Coronary artery (tissue), 2 donors: ENCODE data around the gene KLHL42.

ENCODE experiments used
- DNase-seq: peaks from one replicate; pipeline ENCODE4 v3.0.0-alpha.2; 2017; ENCODE audit warnings: low spot score
- H3K27ac ChIP-seq, 2 donors: fragments of 200-600 bp; sonication (generic); one replicate each; pipeline ENCODE4 v1.5.1; 2016 to 2019
- H3K4me3 ChIP-seq: fragments of 200-600 bp; sonication (generic); 2 replicates; pipeline ENCODE4 v1.5.1; 2016; ENCODE audit warnings: mild to moderate bottlenecking, moderate library complexity
- CTCF ChIP-seq: fragments of 200-600 bp; sonication (generic); IDR thresholded peaks from one replicate; pipeline ENCODE4 v1.5.1; 2019; ENCODE audit warnings: antibody characterized with exemption

KLHL42 gene

GRCh38 chr12:27794818-27795584, 15.0 kb downstream of the KLHL42 start:
- TF ChIP-seq CTCF = no peak
- DNase-seq = no peak

GRCh38 chr12:27796128-27796527, 16.1 kb downstream of the KLHL42 start:
- no peak for DNase-seq
- Histone ChIP-seq H3K4me3 (no peak overlapping the region), H3K27ac (no peak overlapping the region)
- TF ChIP-seq CTCF = no peak

More at GRCh38 chr12:27794818-27795584, 15.0 kb downstream of the KLHL42 start:
- H3K27ac ChIP-seq = no peak overlapping the region
- H3K4me3 ChIP-seq = no peak overlapping the region

GRCh38 chr12:27797301-27798025, 17.4 kb downstream of the KLHL42 start:
- no peak overlapping the region for H3K4me3 ChIP-seq
- no peak for TF ChIP-seq CTCF
- no peak overlapping the region for H3K27ac ChIP-seq
- DNase-seq = no peak

- Histone ChIP-seq H3K4me3 (no peak overlapping the region), H3K27ac (no peak overlapping the region)
- DNase-seq = no peak
- TF ChIP-seq CTCF = no peak
Measured at GRCh38 chr12:27800819-27801218, 20.8 kb downstream of the KLHL42 start.

- no peak for TF ChIP-seq CTCF
- Histone ChIP-seq H3K27ac (no peak overlapping the region), H3K4me3 (no peak overlapping the region)
- no peak for DNase-seq
Measured at GRCh38 chr12:27801630-27802029, 21.6 kb downstream of the KLHL42 start.

- no peak for DNase-seq
- Histone ChIP-seq H3K27ac (no peak overlapping the region), H3K4me3 (no peak overlapping the region)
- no peak for TF ChIP-seq CTCF
Measured at GRCh38 chr12:27802511-27802910, 22.5 kb downstream of the KLHL42 start.

GRCh38 chr12:27802936-27803335, 22.9 kb downstream of the KLHL42 start:
- no peak overlapping the region for H3K27ac ChIP-seq
- DNase-seq = no peak
- no peak for TF ChIP-seq CTCF
- H3K4me3 ChIP-seq = no peak overlapping the region
